Right lobe of liver (tissue), 4 donors: ENCODE data around the gene HTR7.

Experiments used
- POLR2A ChIP-seq: fragments of 450-650 bp; IDR thresholded peaks from one replicate; pipeline ENCODE4 v1.6.1; 2017; ENCODE audit warnings: antibody characterized with exemption, mild to moderate bottlenecking
- TF ChIP-seq, protein P1 (sequence below), 4 donors: fragments of 200-600 bp in 3 of 4; fragments of 450-650 bp in 1 of 4; IDR thresholded peaks; one replicate each; pipeline versions ENCODE4 v1.5.1 to v1.8.0; 2016 to 2022; ENCODE audit warnings: antibody characterized with exemption in 4 of 4, mild to moderate bottlenecking in 2 of 4
- donor health status: DM: no; HTN: no; CAD: no.
- donor health status: DM: no; HTN: no; CAD: no.
- donor health status: DM: no; HTN: yes; CAD: no.

GRCh38 chr10:90856964-90857634 lies 740 bp downstream of the HTR7 start:
- TF ChIP-seq, protein P1, sequence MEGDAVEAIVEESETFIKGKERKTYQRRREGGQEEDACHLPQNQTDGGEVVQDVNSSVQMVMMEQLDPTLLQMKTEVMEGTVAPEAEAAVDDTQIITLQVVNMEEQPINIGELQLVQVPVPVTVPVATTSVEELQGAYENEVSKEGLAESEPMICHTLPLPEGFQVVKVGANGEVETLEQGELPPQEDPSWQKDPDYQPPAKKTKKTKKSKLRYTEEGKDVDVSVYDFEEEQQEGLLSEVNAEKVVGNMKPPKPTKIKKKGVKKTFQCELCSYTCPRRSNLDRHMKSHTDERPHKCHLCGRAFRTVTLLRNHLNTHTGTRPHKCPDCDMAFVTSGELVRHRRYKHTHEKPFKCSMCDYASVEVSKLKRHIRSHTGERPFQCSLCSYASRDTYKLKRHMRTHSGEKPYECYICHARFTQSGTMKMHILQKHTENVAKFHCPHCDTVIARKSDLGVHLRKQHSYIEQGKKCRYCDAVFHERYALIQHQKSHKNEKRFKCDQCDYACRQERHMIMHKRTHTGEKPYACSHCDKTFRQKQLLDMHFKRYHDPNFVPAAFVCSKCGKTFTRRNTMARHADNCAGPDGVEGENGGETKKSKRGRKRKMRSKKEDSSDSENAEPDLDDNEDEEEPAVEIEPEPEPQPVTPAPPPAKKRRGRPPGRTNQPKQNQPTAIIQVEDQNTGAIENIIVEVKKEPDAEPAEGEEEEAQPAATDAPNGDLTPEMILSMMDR (IDR thresholded peaks at IDR 0.05) = no peak
- TF ChIP-seq POLR2A = no peak
